ENCODE results near the gene NSF.

NSF gene

DNA sequence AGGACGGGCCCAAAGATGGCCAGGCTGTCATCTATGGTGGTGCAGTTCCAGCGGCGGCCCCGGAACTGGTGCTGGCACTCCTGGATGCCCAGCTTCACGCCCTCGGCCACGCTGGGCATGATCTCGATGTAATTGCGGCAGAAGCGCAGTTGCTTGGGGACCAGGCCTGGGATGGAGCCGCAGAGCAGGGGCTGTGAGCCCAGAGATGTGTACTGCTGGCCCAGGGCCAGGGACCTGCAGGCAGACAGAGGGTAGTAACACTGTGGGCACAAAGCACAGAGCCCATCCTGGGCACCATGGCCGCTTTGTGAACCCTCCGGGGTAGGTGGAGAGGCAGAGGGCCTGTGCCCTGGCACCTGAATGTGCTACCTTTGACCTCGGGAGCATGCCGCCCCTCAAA is 183.2 kb downstream of the NSF start:
- DNase-seq (ENCODE audit: low read depth) = no peak
- TF ChIP-seq CTCF (conservative IDR thresholded peaks at IDR 0.05; ENCODE audit: low read length) = no peak
- no peak overlapping the region for H3K4me3 ChIP-seq (ENCODE audit: low read length)

GRCh38 chr17:46774108-46774737 is 183.8 kb downstream of the NSF start:
- no peak overlapping the region for H3K4me3 ChIP-seq (ENCODE audit: low read length)
- no peak for DNase-seq (ENCODE audit: low read depth)
- no peak for TF ChIP-seq CTCF (conservative IDR thresholded peaks at IDR 0.05; ENCODE audit: low read length)

DNA sequence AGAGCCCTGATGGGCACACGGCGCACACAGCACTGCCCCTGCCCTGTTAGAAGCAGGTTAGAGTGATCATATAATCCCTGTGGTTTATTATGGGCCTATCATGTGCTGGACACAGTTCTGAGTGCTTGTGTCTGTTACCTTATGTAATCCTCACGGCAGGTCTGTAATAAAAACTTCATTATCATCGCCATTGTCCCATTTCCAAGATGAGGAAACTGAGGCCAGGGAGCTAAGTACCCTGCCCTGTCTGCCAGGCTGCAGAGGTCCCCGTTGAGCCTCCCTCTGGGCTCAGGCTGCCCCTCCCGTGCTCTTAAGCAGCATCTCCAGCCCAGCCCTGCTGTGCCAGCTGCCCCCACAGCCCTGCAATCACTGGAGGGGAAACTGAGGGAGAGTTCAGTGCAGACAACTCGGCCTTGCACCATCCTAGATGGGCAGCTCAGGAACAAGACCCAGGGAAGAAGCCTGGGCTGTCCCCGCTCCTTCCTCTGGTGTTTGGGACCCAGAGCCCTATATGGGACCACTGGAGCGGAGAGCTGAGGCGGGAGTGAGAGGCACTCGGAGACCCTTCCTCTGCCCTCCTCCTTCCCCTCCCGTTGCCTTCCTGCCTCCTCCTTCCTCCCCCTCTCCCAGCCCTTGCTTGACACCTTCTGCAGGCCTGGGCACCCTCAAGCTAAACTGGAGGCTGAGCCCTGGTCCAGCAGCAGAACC is 186.0 kb downstream of the NSF start:
- no peak for DNase-seq (ENCODE audit: low read depth)
- TF ChIP-seq CTCF (conservative IDR thresholded peaks at IDR 0.05; ENCODE audit: low read length) = no peak
- H3K4me3 ChIP-seq (ENCODE audit: low read length) = no peak overlapping the region

DNA sequence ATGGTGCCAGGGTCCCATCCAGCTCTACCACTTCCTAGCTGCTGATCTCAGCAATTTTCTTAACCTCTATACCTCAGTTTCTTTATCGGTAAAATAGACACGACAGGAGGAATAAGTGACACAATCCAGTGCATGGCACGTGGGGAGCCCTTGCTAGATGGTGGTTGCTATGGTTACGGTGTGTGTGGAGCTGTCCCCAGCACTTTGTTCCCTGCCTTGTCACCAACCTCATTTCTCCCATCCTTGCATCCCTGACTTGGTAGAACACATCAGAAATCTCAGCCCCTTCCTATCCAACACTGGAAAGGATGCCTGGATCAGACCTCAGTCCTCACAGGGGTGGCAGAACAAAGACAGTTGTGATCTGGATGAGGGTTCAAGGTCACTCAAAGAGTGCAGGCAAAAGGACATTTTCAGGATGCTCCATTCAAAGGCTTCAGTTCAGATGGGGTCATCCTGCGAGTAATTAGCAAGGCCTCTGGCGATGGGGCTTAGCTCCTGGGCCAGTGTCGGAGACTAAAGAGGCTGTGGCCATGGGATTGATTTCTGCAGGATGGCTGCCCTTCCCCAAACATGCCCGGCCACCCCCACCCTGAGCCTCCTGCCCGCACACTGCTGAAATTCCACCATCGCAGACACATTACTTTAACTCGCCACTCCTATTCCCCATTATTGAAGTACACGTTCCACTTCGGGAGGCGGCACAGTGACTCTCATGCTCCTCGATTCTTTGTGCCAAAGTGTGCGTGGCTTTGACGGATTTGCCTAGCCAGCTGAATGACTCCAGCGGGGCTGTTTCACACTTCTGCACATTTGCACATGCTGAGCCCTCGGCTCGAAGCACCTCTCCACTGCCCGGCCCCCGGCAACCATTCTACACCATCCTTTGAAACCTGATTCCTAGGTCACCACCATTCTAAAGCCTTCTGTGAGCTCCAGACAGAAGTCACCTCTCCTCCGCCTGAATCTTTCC is 187.8 kb downstream of the NSF start:
- no peak for DNase-seq (ENCODE audit: low read depth)
- no peak for TF ChIP-seq CTCF (conservative IDR thresholded peaks at IDR 0.05; ENCODE audit: low read length)
- no peak overlapping the region for H3K4me3 ChIP-seq (ENCODE audit: low read length)

DNA sequence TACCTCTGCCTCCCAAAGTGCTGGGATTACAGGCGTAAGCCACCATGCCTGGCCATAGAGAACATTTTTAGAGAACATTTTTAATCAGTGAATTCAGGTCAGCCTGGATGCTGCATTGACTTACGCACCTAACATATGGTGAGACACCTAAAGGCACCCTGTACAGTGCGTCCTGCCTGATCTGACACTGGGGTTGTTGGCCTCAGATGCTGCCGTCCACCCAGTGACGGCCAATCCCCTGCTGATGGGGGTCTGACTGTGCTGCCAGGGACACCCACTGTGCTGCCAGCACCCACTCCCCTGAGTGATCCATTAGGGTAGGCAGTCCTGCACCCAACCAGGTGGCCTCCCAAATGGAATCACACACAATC is 189.5 kb downstream of the NSF start:
- no peak for DNase-seq (ENCODE audit: low read depth)
- H3K4me3 ChIP-seq (ENCODE audit: low read length) = no peak overlapping the region
- TF ChIP-seq CTCF (conservative IDR thresholded peaks at IDR 0.05; ENCODE audit: low read length) = no peak

- H3K4me3 ChIP-seq (ENCODE audit: low read length) = no peak overlapping the region
- DNase-seq (ENCODE audit: low read depth) = no peak
- TF ChIP-seq CTCF (conservative IDR thresholded peaks at IDR 0.05; ENCODE audit: low read length) = peak; percentile 47
These were observed 191.9 kb downstream of the NSF start for GRCh38 chr17:46782250-46782953.
